HG03460 (cell line): ENCODE measurements around the gene CNOT11.
A peak's percentile ranks its signal among the peaks of the same experiment; 100 is the strongest.
"Not testable (repeated sequence)": the region's sequence is repeated elsewhere in the genome, so short reads cannot be mapped to it uniquely, and the experiment has no call there.

Source experiments
- ATAC-seq: cut with Tn5 transposase; IDR thresholded peaks from one replicate; pipeline ENCODE4 v1.9.1; 2021; ENCODE audit not compliant: unreplicated experiment

The CNOT11 gene

DNA sequence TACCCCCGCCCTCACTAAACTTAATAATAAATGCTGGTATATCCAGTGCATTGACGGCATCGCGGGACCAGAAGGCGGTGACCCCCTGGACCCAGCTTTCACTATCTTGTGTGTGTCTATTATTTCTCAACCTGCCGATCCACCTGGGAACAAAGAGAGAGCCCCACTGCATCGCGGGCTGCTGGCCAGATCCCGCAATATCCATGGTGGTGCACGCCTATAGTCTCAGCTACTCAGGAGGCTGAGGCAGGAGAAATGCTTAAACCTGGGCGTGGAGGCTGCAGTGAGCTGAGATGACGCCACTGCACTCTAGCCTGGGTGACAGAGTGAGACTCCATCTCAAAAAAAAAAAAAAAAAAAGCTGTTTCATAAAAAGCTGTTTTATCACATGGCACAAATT, 7.8 kb upstream of the CNOT11 start:
- not testable (repeated sequence) for ATAC-seq

DNA sequence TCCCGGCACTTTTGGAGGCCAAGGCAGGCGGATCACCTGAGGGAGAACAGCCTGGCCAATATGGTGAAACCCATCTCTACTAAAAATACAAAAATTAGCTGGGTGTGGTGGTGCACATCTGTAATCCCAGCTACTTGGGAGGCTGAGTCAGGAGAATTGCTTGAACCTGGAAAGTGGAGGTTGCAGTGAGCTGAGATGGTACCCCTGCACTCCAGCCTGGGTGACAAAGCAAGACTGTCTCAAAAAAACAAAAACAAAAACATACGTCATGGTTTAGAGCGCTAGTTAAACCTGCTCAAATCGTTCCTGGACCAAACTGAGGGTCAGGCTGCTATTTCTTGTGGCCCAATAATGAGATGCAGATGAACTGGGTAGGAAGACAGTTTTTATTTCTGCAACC, 7.2 kb upstream of the CNOT11 start:
- not testable (repeated sequence) for ATAC-seq

DNA sequence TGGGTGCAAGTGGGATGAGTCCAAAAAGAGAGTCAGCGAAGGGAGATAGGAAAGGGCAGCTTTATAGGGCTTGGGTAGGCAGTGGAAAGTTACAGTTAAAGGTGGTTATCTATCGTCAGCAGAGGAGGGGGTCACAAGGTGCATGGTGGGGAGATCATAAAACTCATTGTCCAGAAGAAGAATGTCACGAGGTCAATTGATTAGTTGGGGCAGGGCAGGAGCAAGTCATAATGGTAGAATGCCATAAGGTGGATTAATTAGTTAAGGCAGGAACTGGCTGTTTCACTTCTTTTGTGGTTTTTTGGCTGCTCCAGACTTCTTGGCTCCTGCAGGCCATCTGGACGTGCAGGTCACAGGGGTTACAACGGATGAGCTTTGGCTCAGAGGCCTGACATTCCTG, 3.9 kb upstream of the CNOT11 start:
- ATAC-seq: not testable (repeated sequence)

DNA sequence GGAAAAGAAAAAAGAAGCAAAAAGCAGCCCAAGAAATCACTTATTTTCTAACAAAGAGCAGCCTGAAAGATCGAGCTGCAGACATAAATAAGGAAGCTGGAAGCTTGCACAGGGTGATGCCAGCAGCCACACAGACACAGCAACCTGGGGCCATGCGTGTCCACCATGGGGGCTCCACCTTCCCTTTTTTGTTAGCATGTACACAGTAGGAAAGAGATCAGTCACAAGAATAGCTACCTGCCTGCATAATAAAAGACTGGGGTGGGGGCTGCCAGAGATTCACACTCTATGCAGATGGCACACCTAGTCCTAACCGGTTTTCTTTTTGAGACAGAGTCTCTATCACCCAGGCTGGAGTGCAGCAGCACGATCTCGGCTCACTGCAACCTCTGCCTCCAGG, 2.9 kb upstream of the CNOT11 start:
- ATAC-seq: no peak

DNA sequence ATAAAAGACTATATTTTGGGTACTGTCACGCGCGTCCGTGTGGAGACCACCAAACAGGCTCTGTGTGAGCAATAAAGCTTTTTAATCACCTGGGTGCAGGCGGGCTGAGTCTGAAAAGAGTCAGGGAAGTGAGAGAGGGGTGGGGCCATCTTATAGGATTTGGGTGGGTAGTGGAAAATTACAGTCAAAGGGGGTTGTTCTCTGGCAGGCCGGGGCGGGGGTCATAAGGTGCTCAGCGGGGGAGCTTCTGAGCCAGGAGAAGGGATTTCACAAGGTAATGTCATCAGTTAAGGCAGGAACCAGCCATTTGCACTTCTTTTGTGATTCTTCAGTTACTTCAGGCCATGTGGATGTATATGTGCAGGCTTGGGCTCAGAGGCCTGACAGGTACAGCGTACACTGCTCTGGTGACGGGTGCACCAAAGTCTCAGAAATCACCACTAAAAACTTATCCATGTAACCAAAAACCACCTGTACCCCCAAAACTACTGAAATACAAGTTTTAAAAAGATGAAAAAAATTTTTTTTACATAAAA, 1.4 kb upstream of the CNOT11 start:
- not testable (repeated sequence) for ATAC-seq

DNA sequence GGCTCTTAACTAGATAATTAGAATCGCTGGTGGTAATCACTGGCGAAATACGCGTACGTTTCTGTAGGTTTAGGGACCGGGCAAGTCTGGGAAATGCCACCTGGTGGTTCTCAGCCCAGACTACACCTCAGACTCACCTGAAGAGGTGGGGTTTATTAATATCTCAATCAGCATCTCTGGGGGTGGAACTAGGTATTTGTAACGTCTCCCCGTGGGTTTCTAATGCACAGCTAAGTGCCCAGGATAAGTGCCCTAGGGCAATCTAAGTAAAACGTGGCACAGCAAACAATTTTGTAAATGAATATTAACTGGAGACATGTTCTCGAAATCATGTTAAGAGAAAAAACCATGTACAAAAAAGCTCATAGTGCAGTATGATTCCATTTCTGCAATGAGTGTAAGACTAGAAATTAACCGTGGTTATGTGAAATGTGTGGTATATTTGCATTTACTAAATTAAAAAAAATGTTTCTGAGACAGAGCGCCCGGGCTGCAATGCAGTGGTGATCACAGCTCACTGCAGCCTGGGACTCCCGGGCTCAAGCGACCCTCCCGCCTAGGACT, 760 bp upstream of the CNOT11 start:
- ATAC-seq: peak; percentile 41

DNA sequence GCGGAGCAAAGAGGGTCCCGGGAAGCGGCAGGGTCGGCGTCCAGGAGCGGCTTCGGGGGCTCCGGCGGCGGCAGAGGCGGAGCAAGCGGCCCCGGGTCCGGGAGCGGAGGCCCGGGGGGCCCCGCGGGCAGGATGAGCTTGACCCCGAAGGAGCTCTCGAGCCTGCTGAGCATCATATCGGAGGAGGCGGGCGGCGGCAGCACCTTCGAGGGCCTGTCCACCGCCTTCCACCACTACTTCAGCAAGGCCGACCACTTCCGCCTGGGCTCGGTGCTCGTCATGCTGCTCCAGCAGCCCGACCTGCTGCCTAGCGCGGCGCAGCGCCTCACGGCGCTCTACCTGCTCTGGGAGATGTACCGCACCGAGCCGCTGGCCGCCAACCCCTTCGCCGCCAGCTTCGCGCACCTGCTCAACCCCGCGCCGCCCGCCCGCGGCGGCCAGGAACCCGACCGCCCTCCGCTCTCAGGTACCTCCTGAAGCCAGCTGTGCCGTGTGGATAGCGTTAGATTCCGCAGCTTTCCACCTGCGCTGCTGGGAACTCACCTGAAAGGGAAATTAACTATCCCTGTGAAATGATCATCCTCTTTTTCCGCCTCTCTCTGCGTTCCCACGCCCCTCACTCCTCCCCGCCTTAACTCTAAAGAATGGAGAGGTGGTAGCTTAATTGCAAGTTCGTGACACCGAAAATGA, 472 bp downstream of the CNOT11 start:
- peak; percentile 55 for ATAC-seq

DNA sequence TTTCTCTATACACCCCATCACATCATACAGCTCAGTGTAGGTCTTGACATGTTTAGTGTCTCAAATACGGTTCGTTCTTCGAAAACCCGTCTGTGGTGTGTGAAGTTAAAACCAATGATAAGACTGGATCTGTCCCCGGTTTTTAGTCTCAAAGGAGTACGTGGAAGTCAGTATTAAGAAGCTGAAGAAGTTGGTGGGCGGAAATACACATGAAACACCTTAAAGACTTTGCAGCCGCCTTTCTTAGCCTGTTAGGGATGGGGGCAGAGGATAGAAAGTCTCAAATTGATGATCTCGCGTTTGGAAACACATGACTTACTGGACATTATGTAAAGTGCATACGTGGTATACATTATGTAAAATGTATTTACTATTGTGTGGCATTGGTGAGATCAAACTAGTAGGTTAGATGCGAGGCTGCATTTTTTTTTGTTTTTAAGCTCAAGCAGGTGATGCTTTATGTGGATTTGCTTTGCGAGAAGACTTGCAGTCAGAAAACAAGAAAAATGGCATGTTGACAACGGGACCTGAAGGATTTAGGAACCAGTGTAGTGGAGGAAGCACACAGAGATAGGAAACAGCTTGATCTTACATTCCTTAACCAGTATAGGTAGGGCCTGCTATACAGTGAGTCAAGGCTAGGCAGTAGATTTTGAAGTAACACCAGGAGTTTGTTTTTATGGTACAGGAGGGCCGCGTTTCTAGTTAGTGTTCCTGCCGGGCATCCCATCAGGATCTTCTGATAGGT, 1.2 kb downstream of the CNOT11 start:
- ATAC-seq: no peak

DNA sequence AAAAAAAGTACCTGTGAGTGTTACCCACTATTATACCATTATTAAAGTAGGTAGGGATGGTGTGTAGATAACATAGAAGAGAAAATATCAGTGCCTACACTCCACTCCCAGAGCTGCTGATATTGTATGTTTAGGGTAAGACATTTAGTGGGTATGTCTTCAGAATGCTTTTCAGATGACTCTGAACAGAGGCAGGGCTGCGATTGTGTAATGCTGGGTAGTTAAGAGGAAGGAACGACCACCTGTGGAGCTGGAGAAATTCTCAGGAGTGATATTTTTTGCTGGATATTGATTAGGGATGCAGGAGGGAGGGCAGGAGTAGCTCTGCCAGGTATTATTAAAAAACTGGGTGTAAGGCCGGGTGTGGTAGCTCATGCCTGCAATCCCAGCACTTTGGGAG, 2.8 kb downstream of the CNOT11 start:
- ATAC-seq: no peak

DNA sequence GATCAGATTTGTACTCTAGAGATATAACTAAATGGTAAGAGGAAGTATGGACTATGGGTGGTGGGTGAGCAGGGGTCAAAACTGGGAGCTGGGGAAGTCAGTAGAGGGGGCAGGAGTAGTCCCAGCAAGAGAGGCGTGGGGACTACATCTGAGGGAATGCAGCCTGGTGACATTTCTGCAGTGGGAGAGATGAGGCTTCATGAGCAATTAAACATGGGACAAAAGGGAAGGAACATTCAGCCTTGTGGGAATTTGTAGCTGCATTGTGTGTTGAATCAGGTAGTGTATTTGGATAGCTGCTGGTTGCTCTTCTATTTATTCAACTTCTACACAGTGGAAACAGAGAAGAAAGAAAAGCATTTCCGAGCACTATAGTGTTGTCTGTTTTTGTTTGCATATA, 3.6 kb downstream of the CNOT11 start:
- ATAC-seq: no peak

DNA sequence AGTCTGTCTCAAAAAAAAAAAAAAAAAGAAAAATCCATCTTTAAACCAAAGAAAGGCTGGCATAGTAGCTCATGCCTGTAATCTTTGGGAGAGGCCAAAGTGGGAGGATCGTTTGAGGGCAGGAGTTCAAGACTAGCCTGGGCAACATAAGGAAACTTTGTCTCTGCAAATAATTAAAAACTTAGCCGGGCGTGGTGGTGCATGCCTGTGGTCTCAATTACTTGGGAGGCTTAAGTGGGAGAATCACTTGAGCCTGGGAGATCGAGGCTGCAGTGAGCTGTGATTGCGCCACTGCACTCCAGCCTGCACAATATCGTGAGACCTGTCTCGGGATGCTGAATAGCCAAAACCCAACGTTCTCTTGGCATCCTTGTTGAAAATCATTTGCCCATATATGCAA, 6.1 kb downstream of the CNOT11 start:
- ATAC-seq: no peak

DNA sequence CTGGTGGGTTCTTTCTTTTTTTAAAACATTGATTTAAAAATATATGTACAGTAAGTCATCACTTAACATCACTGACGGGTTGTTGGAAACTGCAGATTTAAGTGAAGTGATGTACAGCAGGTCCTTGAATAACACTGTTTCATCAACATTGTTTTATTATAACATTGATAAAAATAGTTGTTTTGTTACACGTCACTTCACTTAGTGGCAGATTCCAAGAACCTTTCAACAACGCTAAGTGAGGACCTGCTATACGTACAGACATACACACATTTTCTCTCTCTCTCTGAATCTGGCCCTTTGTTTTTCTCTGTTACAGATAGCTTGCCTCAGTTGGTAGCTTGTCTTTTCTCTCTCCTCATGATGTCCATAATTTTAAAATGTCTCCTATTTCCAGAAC, 9.5 kb downstream of the CNOT11 start:
- no peak for ATAC-seq

DNA sequence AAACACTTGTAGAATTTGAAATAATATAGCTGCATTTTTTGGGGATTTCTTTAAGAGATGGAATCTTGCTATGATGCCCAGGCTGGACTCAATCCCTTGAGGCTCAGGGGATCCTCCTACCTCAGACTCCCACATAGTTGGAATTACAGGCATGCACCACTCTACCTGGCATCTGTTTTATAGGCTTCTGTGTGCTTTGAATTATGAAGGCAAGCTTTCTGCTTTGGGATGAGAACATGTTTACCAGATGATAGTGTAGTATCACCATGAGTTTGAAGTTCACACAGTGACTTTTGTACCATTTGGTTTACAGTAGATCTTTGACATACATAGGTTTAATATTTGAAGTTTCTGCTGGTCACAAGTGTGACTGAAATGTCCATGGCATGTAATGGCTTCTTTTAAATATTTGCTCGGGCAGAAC, 10.7 kb downstream of the CNOT11 start:
- no peak for ATAC-seq

DNA sequence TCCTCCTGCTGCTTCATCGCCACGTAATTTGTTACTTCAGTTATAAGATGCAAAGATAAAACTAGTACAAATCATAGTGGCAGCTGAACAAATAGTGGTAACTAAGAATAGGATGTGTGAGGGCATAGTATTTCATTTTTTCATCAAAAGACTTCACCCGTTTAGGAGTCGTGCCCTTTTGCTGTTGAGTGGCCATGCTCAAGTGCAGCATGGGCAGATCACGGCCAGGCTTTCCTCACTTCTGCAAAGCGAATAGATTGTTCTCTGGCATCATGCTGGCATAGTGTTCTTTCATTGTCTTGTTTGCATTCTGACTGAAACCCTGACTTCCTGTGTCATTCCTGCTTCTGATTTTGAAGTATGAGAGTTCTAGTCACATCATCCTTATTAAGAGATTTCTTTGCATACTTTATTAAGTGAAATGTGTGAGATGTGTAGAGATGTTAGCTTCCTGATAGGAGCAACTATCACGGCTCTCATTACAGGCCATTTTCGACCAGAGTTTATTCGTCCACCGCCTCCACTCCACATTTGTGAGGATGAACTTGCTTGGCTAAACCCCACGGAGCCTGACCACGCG, 11.8 kb downstream of the CNOT11 start:
- no peak for ATAC-seq

DNA sequence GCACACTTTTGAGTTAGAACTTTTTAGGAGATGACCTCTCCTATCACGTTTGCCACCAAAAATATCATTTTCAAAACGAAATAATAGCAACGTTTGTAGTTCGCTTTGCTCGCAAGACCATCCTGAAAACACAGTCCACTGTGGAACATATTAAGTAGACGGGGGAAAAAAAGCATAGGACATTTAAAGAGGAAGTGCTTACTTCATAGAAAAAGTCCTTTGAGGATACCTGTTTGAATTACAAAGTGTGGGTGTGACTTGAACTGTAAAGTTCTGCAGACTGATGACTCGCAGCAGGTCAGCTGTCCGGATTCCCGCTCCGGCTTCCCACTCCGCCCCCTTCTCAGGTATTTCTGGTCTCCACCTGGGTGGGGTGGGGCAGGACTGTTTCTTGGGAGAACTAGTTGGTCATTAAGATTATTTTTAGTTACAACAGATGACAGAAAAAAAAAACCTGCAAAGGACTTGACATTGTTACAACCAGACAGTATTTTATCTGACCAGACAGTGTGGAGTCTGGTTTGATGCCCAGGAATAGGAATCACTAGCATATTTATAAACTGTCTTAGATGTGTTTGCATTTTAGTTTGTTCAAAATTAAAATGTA, 13.3 kb downstream of the CNOT11 start:
- no peak for ATAC-seq

DNA sequence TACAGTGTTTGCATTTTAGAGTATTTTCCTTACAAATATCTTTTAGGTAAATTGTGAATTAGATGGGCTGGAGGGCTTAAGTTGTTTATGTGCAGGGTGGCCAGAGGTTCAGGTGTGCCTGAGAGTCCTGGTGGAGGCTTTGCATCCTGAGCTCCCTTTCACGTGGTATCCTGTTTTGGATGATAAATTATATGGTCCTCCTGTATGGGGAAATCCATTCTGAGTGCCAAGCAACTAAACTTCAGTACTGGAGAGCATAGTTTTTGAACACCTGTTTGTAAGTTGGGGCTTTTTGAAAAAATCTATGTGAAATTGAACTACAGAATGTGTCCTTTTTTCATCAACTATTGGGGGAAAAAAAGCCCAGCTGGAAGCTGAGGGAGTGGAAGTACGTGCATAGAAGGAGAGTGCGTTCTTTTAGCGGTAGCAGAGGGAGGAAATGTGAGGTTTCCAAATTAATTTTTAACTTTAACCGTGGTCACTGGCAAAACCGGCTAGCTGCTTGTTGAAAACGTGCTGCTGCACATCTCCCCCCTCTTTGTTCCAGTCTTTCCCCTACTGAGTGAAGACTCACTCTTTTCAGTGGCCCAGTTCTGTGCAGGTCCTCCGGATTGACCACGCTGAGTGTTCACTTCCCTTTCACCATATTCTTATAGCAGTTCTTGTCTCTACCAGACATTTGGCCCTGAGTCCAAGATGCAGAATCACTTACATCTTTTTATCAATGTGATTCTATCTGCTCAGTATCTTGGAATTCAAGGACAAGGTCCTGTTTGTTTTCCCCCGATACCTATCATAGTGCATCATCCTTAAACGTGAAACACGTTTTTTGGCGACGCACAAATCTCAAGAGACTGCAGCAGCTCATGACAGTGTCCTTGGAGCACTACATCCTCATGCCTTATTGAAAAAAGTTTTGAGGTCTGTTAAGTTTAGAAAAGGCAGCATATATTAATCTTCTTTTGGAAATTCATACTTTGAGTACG, 15.3 kb downstream of the CNOT11 start:
- peak; percentile 63 for ATAC-seq

DNA sequence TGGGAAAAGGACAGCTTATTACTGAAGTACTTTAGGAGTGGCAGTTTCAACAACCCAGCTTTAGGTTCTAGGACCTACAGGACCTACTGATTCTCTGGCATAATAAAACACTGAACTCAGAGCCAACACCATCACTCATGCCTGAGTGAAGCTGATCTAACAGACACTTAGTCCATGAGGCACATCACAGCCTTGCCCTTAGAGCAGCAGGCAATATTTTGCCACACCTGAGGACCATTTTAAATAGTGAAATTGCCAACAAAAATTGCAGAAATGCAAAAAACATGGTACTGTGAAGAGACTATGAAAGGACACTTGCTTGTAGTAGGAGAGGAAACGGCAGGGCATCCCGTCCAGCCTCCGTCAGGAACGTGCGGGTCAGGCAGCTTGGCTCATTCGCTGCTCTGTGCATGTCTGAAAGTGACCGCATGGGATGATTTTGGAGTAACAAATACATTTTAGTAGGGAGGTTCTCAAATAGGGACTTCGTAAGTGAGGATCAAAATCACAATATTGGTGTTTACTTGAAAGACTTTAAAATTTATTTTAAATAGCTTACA, 18.1 kb downstream of the CNOT11 start:
- ATAC-seq: no peak

DNA sequence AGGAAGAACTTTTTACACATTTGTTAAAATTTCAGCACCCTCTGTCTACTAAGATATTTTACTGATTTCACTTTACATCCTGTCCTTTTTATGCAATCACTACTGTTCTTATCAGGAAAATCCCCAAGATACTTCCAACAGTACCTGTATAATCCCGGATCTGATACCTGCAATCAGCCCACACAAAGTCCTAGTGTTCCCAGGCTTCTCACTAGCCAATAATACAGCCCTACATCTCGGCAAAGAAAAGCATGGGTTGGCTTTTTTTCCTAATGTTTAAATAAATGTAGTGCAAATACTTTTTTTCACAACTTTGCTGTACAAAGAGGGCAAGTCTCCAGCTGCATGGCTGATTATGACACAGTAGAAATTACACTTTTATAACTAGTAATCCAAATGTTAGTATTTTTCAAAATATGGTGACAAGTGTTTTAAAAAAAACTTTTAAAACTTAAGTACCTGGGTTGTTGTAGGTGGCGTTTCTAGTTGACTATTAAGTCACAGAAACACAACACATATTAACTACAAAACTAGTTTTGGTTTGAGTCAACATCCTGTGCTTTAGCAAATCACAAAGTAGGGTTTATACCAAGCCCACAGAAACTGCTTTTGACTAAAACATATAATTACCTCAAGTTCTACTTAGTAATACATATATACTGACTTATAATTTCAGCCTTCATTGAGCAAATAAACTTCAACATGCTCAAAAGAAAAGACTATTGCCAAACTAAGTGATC, 19.5 kb downstream of the CNOT11 start:
- ATAC-seq: peak; percentile 72

DNA sequence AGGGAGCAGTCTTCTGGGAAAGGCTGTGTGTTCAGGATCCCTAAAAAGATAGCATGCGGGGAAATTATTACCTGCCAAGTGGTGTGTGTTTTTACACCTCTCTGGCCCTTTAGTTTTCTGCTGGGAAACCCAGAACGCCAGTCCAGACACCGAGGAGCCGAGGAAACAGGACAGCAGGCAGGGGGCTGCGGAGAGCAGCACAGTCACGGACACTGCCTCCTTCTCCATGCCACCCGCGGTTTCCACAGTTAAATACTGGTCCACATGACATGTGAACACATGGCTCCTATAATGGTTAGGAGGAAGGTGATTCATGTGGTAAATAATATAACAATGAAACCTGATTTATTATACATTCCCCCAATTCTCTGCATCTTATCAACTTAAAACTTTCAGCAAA, 20.4 kb downstream of the CNOT11 start:
- ATAC-seq: no peak
